GM12878 (cell line): ENCODE measurements around the gene ANO10. TPM values are rescaled to one million over a fixed set of nuclear protein-coding genes. Genes with fewer than 3 reads are reported as not detected.

Experiments used
- polyA plus RNA-seq, 11 experiments: library from polyadenylated mRNA; depleted of rRNA in 4 of 11; unstranded in 6 of 11; stranded (reverse) in 5 of 11; fragments of >200 nt; fragmentation: Nextera tagmentation in 4 of 11; fragmentation: Illumina TruSeq in 1 of 11; extraction: Ambion mirVana in 4 of 11; extraction: Trizol in 1 of 11; gene quantifications; 1 replicate in 1 of 11; 2 replicates in 10 of 11; pipeline versions ENCODE4 v1.2.1 to v1.2.3, GENCODE V29; 2011 to 2016; ENCODE audit warnings: inconsistent platforms in 2 of 11, missing spikeins in 2 of 11, low read depth in 1 of 11
- small RNA-seq: library from RNA; depleted of rRNA; stranded (forward); fragments of <200 nt; gene quantifications from one replicate; pipeline ENCODE3, GENCODE V24; 2014
- total RNA-seq, 4 experiments: library from RNA; depleted of rRNA in 3 of 4; stranded (reverse); fragments of >200 nt in 3 of 4; fragmentation: Illumina TruSeq in 1 of 4; extraction: Trizol in 1 of 4; gene quantifications; 2 replicates each; pipeline versions ENCODE4 v1.2.1 to v1.2.3, GENCODE V29; 2013 to 2021

ANO10 gene
- total and polyA plus RNA-seq, 10 of the 15 experiments (the other 5 are each of a cell fraction or from before 2014, with no cell fraction given) = 0.29 to 21.9 (median 1.6) TPM

Small RNA genes lying within 50 kb of the gene (small RNA-seq; reads per million reads assigned to genes)
- gene RF00019 = not detected

Other genes starting within 250 kb of the ANO10 start
- gene ABHD5, start 68.9 kb upstream of the ANO10 start, total RNA-seq (2014; rRNA removed) = 6.9 and 10.5 TPM in 2 replicates
- gene ABHD5, start 68.9 kb upstream of the ANO10 start, total RNA-seq (2014; rRNA removed; fragmentation: Illumina TruSeq; extraction: Trizol) = 9.8 and 10.7 TPM in 2 replicates
- 7.7 and 8.1 TPM in 2 replicates for gene ABHD5, start 68.9 kb upstream of the ANO10 start, total RNA-seq (2021)
- gene ABHD5, start 68.9 kb upstream of the ANO10 start, polyA plus RNA-seq (2011; rRNA removed) = 24.4 and 29.4 TPM in 2 replicates
- 9.7 and 11.5 TPM in 2 replicates for gene ABHD5, start 68.9 kb upstream of the ANO10 start, polyA plus RNA-seq (2014; fragmentation: Illumina TruSeq; extraction: Trizol)
- 1 to 10 TPM; 5.5 to 6.8 TPM for gene ABHD5, start 68.9 kb upstream of the ANO10 start, polyA plus RNA-seq (2014; fragmentation: Nextera tagmentation; extraction: Ambion mirVana)
- gene ABHD5, start 68.9 kb upstream of the ANO10 start, polyA plus RNA-seq (2014; rRNA removed) = 8.1 and 8.2 TPM in 2 replicates
- 10 to 100 TPM; 11.3 to 12.0 TPM for gene ABHD5, start 68.9 kb upstream of the ANO10 start, polyA plus RNA-seq (2016; fragmentation: Nextera tagmentation; extraction: Ambion mirVana)